Mesothelial cell of epicardium (in vitro differentiated cells): Measurements from ENCODE around the gene NCK1. TPM values are rescaled to one million over a fixed set of nuclear protein-coding genes. Genes with fewer than 3 reads are reported as not detected.

Experiments used
- DNase-seq, 2 experiments: peaks; one replicate each; pipeline ENCODE4 v3.0.0; 2021; ENCODE audit warnings: low spot score in 2 of 2; ENCODE audit not compliant: unreplicated experiment in 2 of 2
- H3K27ac Mint-ChIP-seq: 2 replicates; pipeline ENCODE4 v1.8.0; 2021; ENCODE audit warnings: mixed read lengths
- H3K27me3 Mint-ChIP-seq: 2 replicates; pipeline ENCODE4 v1.8.0; 2021; ENCODE audit warnings: low read depth, mixed read lengths
- H3K36me3 Mint-ChIP-seq: 2 replicates; pipeline ENCODE4 v1.8.0; 2021; ENCODE audit warnings: mixed read lengths
- H3K4me1 Mint-ChIP-seq: 2 replicates; pipeline ENCODE4 v1.8.0; 2021; ENCODE audit warnings: mixed read lengths
- H3K4me3 Mint-ChIP-seq: 2 replicates; pipeline ENCODE4 v1.8.0; 2021; ENCODE audit warnings: mild to moderate bottlenecking, moderate library complexity, mixed read lengths
- H3K9me3 Mint-ChIP-seq: 2 replicates; pipeline ENCODE4 v1.8.0; 2021; ENCODE audit warnings: mixed read lengths
- CTCF ChIP-seq: fragments of 200-600 bp; sonication (generic); IDR thresholded peaks from one replicate; pipeline ENCODE4 v1.5.0; 2021; ENCODE audit warnings: antibody characterized with exemption; ENCODE audit not compliant: unreplicated experiment
- total RNA-seq: library from RNA; stranded (reverse); gene quantifications from 3 replicates; pipeline ENCODE4 v1.2.1, GENCODE V29; 2021

Gene NCK1
- total RNA-seq, 1 donor from 2014 or later: 27.9 TPM

- H3K9me3 Mint-ChIP-seq: peaks cover 34% of the 10 kb centered on the region
- H3K36me3 Mint-ChIP-seq: peaks cover 37% of the 10 kb centered on the region
- no peaks in the 10 kb centered on the region for H3K4me1 Mint-ChIP-seq
- no peak overlapping the region for H3K27ac Mint-ChIP-seq
- no peak for TF ChIP-seq CTCF
- no peaks in the 10 kb centered on the region for H3K27me3 Mint-ChIP-seq
- H3K4me3 Mint-ChIP-seq: no peak overlapping the region
- no peak for DNase-seq
These were observed 44.7 kb downstream of the NCK1 start for GRCh38 chr3:136906725-136907124.

- no peak for TF ChIP-seq CTCF
- Mint-ChIP-seq H3K27ac (no peak overlapping the region), H3K4me1 (no peaks in the 10 kb centered on the region), H3K9me3 (peaks cover 38% of the 10 kb centered on the region), H3K4me3 (no peak overlapping the region), H3K36me3 (peaks cover 38% of the 10 kb centered on the region), H3K27me3 (no peaks in the 10 kb centered on the region)
- no peak for DNase-seq
These were observed 46.3 kb downstream of the NCK1 start for GRCh38 chr3:136908297-136908696.

GRCh38 chr3:136909187-136909586, 47.2 kb downstream of the NCK1 start:
- Mint-ChIP-seq H3K27me3 (no peaks in the 10 kb centered on the region), H3K4me1 (no peaks in the 10 kb centered on the region), H3K9me3 (peaks cover 33% of the 10 kb centered on the region), H3K27ac (no peak overlapping the region), H3K4me3 (no peak overlapping the region), H3K36me3 (peaks cover 39% of the 10 kb centered on the region)
- no peak for TF ChIP-seq CTCF
- DNase-seq: no peak

- Mint-ChIP-seq H3K9me3 (peaks cover 40% of the 10 kb centered on the region), H3K4me3 (no peak overlapping the region), H3K4me1 (peaks cover 7% of the 10 kb centered on the region), H3K27me3 (no peaks in the 10 kb centered on the region), H3K36me3 (peaks cover 41% of the 10 kb centered on the region), H3K27ac (no peak overlapping the region)
- DNase-seq: no peak
- TF ChIP-seq CTCF: no peak
These were observed 48.7 kb downstream of the NCK1 start for GRCh38 chr3:136910697-136911096.

GRCh38 chr3:136913168-136913567, 51.2 kb downstream of the NCK1 start:
- Mint-ChIP-seq H3K27ac (no peak overlapping the region), H3K4me1 (peaks cover 7% of the 10 kb centered on the region), H3K9me3 (peaks cover 40% of the 10 kb centered on the region), H3K36me3 (peaks cover 38% of the 10 kb centered on the region), H3K4me3 (no peak overlapping the region), H3K27me3 (no peaks in the 10 kb centered on the region)
- no peak for DNase-seq
- no peak for TF ChIP-seq CTCF

- DNase-seq: no peak
- Mint-ChIP-seq H3K27ac (no peak overlapping the region), H3K27me3 (no peaks in the 10 kb centered on the region), H3K36me3 (peaks cover 38% of the 10 kb centered on the region), H3K9me3 (peaks cover 36% of the 10 kb centered on the region), H3K4me3 (no peak overlapping the region), H3K4me1 (peaks cover 7% of the 10 kb centered on the region)
- no peak for TF ChIP-seq CTCF
These were observed 52.7 kb downstream of the NCK1 start for GRCh38 chr3:136914739-136915138.
